HepG2 (cell line): ENCODE data around the gene MPV17L2. TPM values are rescaled to one million over a fixed set of nuclear protein-coding genes. Genes with fewer than 3 reads are reported as not detected.

Experiments used
- AGO2 ChIP-seq: fragments of 200-400 bp; formaldehyde crosslinking; optimal IDR thresholded peaks from 2 replicates; pipeline ENCODE3; 2017; ENCODE audit warnings: mild to moderate bottlenecking, low read depth, low read length, moderate library complexity
- ARID2 ChIP-seq: sonication (generic); formaldehyde crosslinking; IDR thresholded peaks from 2 replicates; pipeline ENCODE4 v1.8.1; 2022; ENCODE audit warnings: mild to moderate bottlenecking, missing genetic modification reagents, borderline replicate concordance
- ARNTL ChIP-seq: sonication (generic); formaldehyde crosslinking; IDR thresholded peaks from 2 replicates; pipeline ENCODE4 v1.4.0; 2020; ENCODE audit warnings: mild to moderate bottlenecking, missing genetic modification reagents
- FOXA3 ChIP-seq: IDR thresholded peaks from 2 replicates; pipeline ENCODE4 v1.6.1; 2016; ENCODE audit warnings: missing genetic modification reagents, missing compliant biosample characterization
- HIC2 ChIP-seq: sonication (generic); formaldehyde crosslinking; IDR thresholded peaks from 2 replicates; pipeline ENCODE4 v1.9.0; 2022; ENCODE audit warnings: low read depth, missing genetic modification reagents
- IKZF5 ChIP-seq: IDR thresholded peaks from 2 replicates; pipeline ENCODE4 v1.6.1; 2018; ENCODE audit warnings: missing genetic modification reagents, mild to moderate bottlenecking, missing compliant biosample characterization
- MTERF4 ChIP-seq: sonication (generic); formaldehyde crosslinking; IDR thresholded peaks from 2 replicates; pipeline ENCODE4 v1.8.0; 2023; ENCODE audit warnings: mild to moderate bottlenecking, missing genetic modification reagents
- MYC ChIP-seq: sonication (generic); formaldehyde crosslinking; IDR thresholded peaks from 2 replicates; pipeline ENCODE4 v1.9.0; 2021; ENCODE audit warnings: missing genetic modification reagents, borderline replicate concordance
- PCBP2 ChIP-seq: fragments of 200-400 bp; formaldehyde crosslinking; optimal IDR thresholded peaks from 2 replicates; pipeline ENCODE3; 2018; ENCODE audit warnings: low read length, low read depth; ENCODE audit not compliant: poor library complexity, severe bottlenecking
- PREB ChIP-seq: sonication (generic); formaldehyde crosslinking; IDR thresholded peaks from 2 replicates; pipeline ENCODE4 v1.4.0; 2020; ENCODE audit warnings: missing genetic modification reagents
- TEAD3 ChIP-seq: optimal IDR thresholded peaks from 2 replicates; pipeline ENCODE3; 2016; ENCODE audit warnings: borderline replicate concordance
- ZNF30 ChIP-seq: sonication (generic); formaldehyde crosslinking; IDR thresholded peaks from 2 replicates; pipeline ENCODE4 v1.5.0; 2020; ENCODE audit warnings: mild to moderate bottlenecking, missing genetic modification reagents
- ZNF441 ChIP-seq: sonication (generic); formaldehyde crosslinking; IDR thresholded peaks from 2 replicates; pipeline ENCODE4 v1.7.0; 2021; ENCODE audit warnings: missing genetic modification reagents, borderline replicate concordance
- ZNF547 ChIP-seq: sonication (generic); formaldehyde crosslinking; IDR thresholded peaks from 2 replicates; pipeline ENCODE4 v1.5.1; 2020; ENCODE audit warnings: mild to moderate bottlenecking, missing genetic modification reagents
- ZNF660 ChIP-seq: sonication (generic); formaldehyde crosslinking; IDR thresholded peaks from 2 replicates; pipeline ENCODE4 v1.5.1; 2020; ENCODE audit warnings: mild to moderate bottlenecking, low read depth, missing genetic modification reagents, borderline replicate concordance
- ZNF850 ChIP-seq: sonication (generic); formaldehyde crosslinking; conservative IDR thresholded peaks from 2 replicates; pipeline ENCODE4 v1.9.0; 2021; ENCODE audit warnings: mild to moderate bottlenecking, missing genetic modification reagents
- polyA plus RNA-seq, 8 experiments: library from polyadenylated mRNA; depleted of rRNA in 3 of 8; stranded (reverse) in 7 of 8; unstranded in 1 of 8; fragments of >200 nt; fragmentation: Illumina TruSeq in 4 of 8; extraction: Trizol in 4 of 8; gene quantifications; 2 replicates each; pipeline versions ENCODE4 v1.2.1 to v1.2.3, GENCODE V29; 2011 to 2016; ENCODE audit warnings: low read depth in 4 of 8, missing spikeins in 1 of 8, mixed read lengths in 1 of 8; ENCODE audit not compliant: insufficient read depth in 1 of 8
- total RNA-seq, 5 experiments: library from RNA; depleted of rRNA; stranded (reverse); fragments of >200 nt; fragmentation: Illumina TruSeq; extraction: Trizol; gene quantifications; 2 replicates each; pipeline ENCODE4 v1.2.3, GENCODE V29; 2016; ENCODE audit warnings: low read depth in 1 of 5
- TF ChIP-seq, protein P1 (sequence below): sonication (generic); formaldehyde crosslinking; IDR thresholded peaks from 2 replicates; pipeline ENCODE4 v1.4.0; 2020; ENCODE audit warnings: missing genetic modification reagents
- TF ChIP-seq, protein P2 (sequence below): IDR thresholded peaks from 2 replicates; pipeline ENCODE4 v1.6.1; 2016
- TF ChIP-seq, protein P3 (sequence below): sonication (generic); formaldehyde crosslinking; IDR thresholded peaks from 2 replicates; pipeline ENCODE4 v1.5.1; 2020; ENCODE audit warnings: mild to moderate bottlenecking, missing genetic modification reagents

The MPV17L2 gene
- total and polyA plus RNA-seq, 2 of the 13 experiments (the other 11 are each of a cell fraction or from before 2014, with no cell fraction given) = 13.6 to 16.7 TPM

DNA sequence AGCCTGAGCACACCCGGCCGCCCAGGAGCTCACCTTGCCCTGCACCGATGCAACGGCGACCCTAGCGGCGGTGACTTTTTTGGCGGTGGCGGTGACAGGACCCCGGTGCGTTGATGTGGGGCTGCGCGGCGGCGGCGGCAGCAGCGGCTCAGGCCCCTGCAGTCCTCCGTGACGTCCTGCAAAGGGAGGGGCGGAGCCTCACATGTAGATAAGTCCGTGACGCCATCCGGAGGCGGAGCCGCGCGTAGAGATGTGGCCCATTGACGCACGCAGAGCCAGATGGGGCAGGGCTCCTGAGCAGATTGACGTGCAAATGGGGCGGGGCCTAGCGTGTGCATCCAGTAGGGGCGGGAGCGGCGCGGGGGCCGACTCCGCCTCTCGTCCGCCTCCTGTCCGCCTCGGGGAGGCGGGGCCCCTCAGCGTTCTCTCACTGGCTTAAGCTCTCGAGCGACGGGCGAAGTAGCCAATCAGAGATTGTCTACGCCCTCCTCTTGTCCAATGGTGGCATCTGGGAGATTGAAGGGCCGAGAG lies 10.9 kb downstream of the MPV17L2 start, which contains the start of gene RAB3A (continued):
- TF ChIP-seq MTERF4 (no peak), MYC (CRISPR knock-in tag) (no peak), TEAD3 (CRISPR knock-in tag) (no peak), PCBP2 (no peak), ZNF547 (no peak), ZNF30 (no peak), ZNF441 (no peak), ZNF660 (no peak), AGO2 (no peak), ARNTL (CRISPR knock-in tag) (no peak), IKZF5 (no peak), ZNF850 (CRISPR knock-in tag) (no peak), HIC2 (no peak), FOXA3 (CRISPR knock-in tag) (peak; percentile 10; the same call in 1 of the 2 replicates), ARID2 (CRISPR knock-in tag) (no peak), PREB (no peak)
- TF ChIP-seq, protein P1, sequence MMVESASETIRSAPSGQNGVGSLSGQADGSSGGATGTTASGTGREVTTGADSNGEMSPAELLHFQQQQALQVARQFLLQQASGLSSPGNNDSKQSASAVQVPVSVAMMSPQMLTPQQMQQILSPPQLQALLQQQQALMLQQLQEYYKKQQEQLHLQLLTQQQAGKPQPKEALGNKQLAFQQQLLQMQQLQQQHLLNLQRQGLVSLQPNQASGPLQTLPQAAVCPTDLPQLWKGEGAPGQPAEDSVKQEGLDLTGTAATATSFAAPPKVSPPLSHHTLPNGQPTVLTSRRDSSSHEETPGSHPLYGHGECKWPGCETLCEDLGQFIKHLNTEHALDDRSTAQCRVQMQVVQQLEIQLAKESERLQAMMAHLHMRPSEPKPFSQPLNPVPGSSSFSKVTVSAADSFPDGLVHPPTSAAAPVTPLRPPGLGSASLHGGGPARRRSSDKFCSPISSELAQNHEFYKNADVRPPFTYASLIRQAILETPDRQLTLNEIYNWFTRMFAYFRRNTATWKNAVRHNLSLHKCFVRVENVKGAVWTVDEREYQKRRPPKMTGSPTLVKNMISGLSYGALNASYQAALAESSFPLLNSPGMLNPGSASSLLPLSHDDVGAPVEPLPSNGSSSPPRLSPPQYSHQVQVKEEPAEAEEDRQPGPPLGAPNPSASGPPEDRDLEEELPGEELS (CRISPR knock-in tag) = no peak
- TF ChIP-seq, protein P2, sequence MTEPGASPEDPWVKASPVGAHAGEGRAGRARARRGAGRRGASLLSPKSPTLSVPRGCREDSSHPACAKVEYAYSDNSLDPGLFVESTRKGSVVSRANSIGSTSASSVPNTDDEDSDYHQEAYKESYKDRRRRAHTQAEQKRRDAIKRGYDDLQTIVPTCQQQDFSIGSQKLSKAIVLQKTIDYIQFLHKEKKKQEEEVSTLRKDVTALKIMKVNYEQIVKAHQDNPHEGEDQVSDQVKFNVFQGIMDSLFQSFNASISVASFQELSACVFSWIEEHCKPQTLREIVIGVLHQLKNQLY (CRISPR knock-in tag) = no peak
- TF ChIP-seq, protein P3, sequence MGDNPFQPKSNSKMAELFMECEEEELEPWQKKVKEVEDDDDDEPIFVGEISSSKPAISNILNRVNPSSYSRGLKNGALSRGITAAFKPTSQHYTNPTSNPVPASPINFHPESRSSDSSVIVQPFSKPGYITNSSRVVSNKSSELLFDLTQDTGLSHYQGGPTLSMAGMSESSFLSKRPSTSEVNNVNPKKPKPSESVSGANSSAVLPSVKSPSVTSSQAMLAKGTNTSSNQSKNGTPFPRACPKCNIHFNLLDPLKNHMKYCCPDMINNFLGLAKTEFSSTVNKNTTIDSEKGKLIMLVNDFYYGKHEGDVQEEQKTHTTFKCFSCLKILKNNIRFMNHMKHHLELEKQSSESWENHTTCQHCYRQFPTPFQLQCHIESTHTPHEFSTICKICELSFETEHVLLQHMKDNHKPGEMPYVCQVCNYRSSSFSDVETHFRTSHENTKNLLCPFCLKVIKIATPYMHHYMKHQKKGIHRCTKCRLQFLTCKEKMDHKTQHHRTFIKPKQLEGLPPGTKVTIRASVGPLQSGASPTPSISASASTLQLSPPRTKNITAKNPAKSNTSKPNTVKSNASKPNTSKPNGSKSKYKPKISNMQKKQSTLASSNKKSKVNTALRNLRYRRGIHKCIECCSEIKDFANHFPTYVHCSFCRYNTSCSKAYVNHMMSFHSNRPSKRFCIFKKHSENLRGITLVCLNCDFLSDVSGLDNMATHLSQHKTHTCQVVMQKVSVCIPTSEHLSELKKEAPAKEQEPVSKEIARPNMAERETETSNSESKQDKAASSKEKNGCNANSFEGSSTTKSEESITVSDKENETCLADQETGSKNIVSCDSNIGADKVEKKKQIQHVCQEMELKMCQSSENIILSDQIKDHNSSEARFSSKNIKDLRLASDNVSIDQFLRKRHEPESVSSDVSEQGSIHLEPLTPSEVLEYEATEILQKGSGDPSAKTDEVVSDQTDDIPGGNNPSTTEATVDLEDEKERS (CRISPR knock-in tag) = no peak
